Activated CD4-positive, alpha-beta T cell treated with anti-CD3 and anti-CD28 coated beads for 36 hours (primary cell): ENCODE results near the gene RDH12. TPM values are rescaled to one million over a fixed set of nuclear protein-coding genes. Genes with fewer than 3 reads are reported as not detected.

Source experiments
- ATAC-seq: fragments of 200-7000 bp; cut with Tn5 transposase; one replicate; pipeline ENCODE4 v1.10.0; 2021; ENCODE audit warnings: mild to moderate bottlenecking, moderate library complexity
- CTCF ChIA-PET: fragments of 350-600 bp; sonication (Branson Sonifier 250); formaldehyde crosslinking; loops from one replicate; lab custom pipeline; 2021; ENCODE audit warnings: antibody characterized with exemption; lab: Charles Lee
- POLR2A ChIA-PET: fragments of 350-600 bp; sonication (Branson Sonifier 250); formaldehyde crosslinking; loops from one replicate; lab custom pipeline; 2021; ENCODE audit warnings: antibody characterized with exemption, inconsistent platforms; lab: Charles Lee
- DNase-seq: peaks from one replicate; pipeline ENCODE4 v3.0.0-alpha.2; 2020
- H3K27ac Mint-ChIP-seq: one replicate; pipeline ENCODE4 v1.8.0; 2021; ENCODE audit warnings: mixed read lengths
- H3K27me3 Mint-ChIP-seq: one replicate; pipeline ENCODE4 v1.8.0; 2021; ENCODE audit warnings: mixed read lengths
- H3K36me3 Mint-ChIP-seq: one replicate; pipeline ENCODE4 v1.8.0; 2021; ENCODE audit warnings: low read depth, mixed read lengths
- H3K4me1 Mint-ChIP-seq: one replicate; pipeline ENCODE4 v1.8.0; 2021; ENCODE audit warnings: mixed read lengths
- H3K4me3 Mint-ChIP-seq: one replicate; pipeline ENCODE4 v1.8.0; 2021; ENCODE audit warnings: mild to moderate bottlenecking, moderate library complexity, mixed read lengths
- H3K9me3 Mint-ChIP-seq: one replicate; pipeline ENCODE4 v1.8.0; 2021; ENCODE audit warnings: low read depth, mixed read lengths
- intact Hi-C, 2 experiments: fragments of 100-400 bp; cut with DNase I in 1 of 2; cut with micrococcal nuclease in 1 of 2; formaldehyde crosslinking; loops; one replicate each; pipeline versions ENCODE4 v1.14.2 to v1.15.1; 2022 to 2024; cut with DNase I, micrococcal nuclease
- total RNA-seq, 2 experiments: library from RNA; stranded (reverse); gene quantifications; one replicate each; pipeline ENCODE4 v1.2.3, GENCODE V29; 2021

RDH12 gene
- total RNA-seq, 2 experiments from 2014 or later: not detected

GRCh38 chr14:67738740-67739504, 37.2 kb downstream of the RDH12 start:
- POLR2A ChIA-PET: no interaction called here
- no peaks in the 10 kb centered on the region for H3K36me3 Mint-ChIP-seq
- ATAC-seq (peak; percentile 36), DNase-seq (peak; percentile 22)
- no peaks in the 10 kb centered on the region for H3K9me3 Mint-ChIP-seq
- intact Hi-C loops: no loop called here
- H3K4me1 Mint-ChIP-seq: no peaks in the 10 kb centered on the region
- no peak overlapping the region for H3K4me3 Mint-ChIP-seq
- no peaks in the 10 kb centered on the region for H3K27me3 Mint-ChIP-seq
- CTCF ChIA-PET: no interaction called here
- no peak overlapping the region for H3K27ac Mint-ChIP-seq

DNA sequence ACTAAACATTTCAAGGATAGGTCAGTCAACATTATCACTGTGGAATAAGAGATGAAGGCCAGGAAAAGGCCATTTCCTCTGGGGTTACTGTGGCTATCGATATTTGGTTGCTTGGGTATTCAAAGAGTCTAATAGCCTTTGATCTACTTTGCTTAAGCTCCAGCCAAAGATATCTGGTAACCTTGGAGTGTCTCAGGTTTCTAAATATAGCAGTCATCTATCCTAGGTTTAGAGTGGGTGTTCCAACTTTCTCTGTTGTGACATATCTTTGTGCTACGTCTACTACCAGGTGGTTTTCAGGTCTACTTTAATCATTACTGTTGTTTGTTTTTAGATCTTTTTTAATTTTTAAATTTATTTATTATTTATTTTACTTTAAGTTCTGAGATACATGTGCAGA, 42.4 kb downstream of the RDH12 start:
- H3K27ac Mint-ChIP-seq: no peak overlapping the region
- no peaks in the 10 kb centered on the region for H3K27me3 Mint-ChIP-seq
- peaks cover 17% of the 10 kb centered on the region for H3K4me1 Mint-ChIP-seq
- H3K4me3 Mint-ChIP-seq: no peak overlapping the region
- no peak for ATAC-seq
- H3K9me3 Mint-ChIP-seq: peaks cover 3% of the 10 kb centered on the region
- ChIA-PET POLR2A (interaction anchor here (0.6 kb wide), 1 partner anchor 39 kb away, joined by 3 read pairs; no protein-coding TSS in a partner anchor), CTCF (no interaction called here)
- H3K36me3 Mint-ChIP-seq: peaks cover 18% of the 10 kb centered on the region
- intact Hi-C loops: no loop called here
- no peak for DNase-seq

- no peak overlapping the region for H3K4me3 Mint-ChIP-seq
- H3K36me3 Mint-ChIP-seq: peaks cover 39% of the 10 kb centered on the region
- H3K27ac Mint-ChIP-seq: peak overlapping the region; percentile 60
- ChIA-PET CTCF (interaction anchor here (1.4 kb wide), 1 partner anchor 322 kb away, joined by 3 read pairs; no protein-coding TSS in a partner anchor), POLR2A (no interaction called here)
- DNase-seq (peak; percentile 54), ATAC-seq (peak; percentile 98)
- no peaks in the 10 kb centered on the region for H3K27me3 Mint-ChIP-seq
- intact Hi-C loops: no loop called here
- peaks cover 3% of the 10 kb centered on the region for H3K9me3 Mint-ChIP-seq
- peaks cover 17% of the 10 kb centered on the region for H3K4me1 Mint-ChIP-seq
Measured at GRCh38 chr14:67746927-67747326, 45.2 kb downstream of the RDH12 start.

DNA sequence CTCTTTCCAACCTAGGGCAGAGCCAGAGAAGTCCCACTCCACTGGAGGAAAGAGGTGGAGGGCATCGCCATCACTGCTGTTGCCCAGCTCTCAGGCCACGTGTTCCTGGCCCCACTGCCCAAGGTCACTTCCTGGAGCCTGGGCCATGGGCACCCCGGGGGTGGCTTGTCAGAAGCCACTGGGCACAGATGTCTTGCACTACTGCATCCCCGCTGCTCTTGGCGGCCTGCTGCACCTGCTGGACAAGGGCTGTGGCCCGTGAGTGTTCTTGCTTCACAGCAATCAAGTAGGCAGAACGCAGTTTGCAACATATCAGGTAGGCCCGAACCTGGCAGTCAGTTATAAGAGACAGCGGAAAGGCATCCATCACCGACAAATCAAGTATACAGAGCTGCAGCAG, 46.6 kb downstream of the RDH12 start:
- intact Hi-C loops: no loop called here
- Mint-ChIP-seq H3K9me3 (peaks cover 3% of the 10 kb centered on the region), H3K36me3 (peaks cover 49% of the 10 kb centered on the region), H3K4me1 (peaks cover 17% of the 10 kb centered on the region), H3K27ac (no peak overlapping the region), H3K27me3 (no peaks in the 10 kb centered on the region), H3K4me3 (no peak overlapping the region)
- DNase-seq (no peak), ATAC-seq (no peak)
- ChIA-PET POLR2A (no interaction called here), CTCF (no interaction called here)

DNA sequence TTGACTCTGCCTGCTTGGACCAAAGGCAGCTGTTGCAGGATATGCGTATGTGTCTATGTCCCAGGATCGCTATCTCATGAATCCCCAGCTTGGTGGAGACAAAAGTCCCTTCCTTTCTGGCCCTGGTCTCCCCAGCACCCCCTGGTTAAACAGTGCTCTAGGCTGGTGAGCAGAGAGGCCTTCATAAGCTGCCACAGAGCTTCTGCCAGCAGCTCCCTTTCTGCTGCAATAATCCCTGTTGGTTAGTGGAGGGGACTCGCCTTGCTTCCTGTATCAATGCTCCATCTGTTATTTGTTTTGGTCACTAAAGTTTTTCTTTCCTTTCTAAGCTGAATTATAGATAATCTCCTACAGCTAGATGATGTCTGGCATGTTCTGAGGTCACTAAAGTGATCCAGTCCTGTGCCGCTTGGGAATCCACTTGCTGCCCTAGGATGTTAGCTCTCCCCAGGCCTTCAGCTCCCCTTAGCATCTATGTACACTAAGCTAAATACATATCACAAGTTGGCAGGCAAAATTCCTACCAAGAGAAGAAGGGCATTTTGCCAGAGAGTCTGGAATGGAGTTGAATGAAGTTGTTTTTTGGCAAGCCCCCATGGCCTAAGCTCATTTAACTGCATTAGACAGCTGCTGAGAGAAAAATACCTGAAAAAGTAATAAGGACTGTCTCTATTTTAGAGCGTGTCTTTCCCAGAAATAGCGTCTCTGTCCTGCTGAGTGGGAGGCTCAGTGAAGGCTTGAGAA, 47.8 kb downstream of the RDH12 start:
- H3K36me3 Mint-ChIP-seq: peaks cover 60% of the 10 kb centered on the region
- no peaks in the 10 kb centered on the region for H3K27me3 Mint-ChIP-seq
- POLR2A ChIA-PET: no interaction called here
- DNase-seq (no peak), ATAC-seq (no peak)
- H3K4me3 Mint-ChIP-seq: no peak overlapping the region
- H3K27ac Mint-ChIP-seq: no peak overlapping the region
- H3K9me3 Mint-ChIP-seq: peaks cover under 1% of the 10 kb centered on the region
- peaks cover 17% of the 10 kb centered on the region for H3K4me1 Mint-ChIP-seq
- CTCF ChIA-PET: interaction anchor here (1.1 kb wide), 1 partner anchor 101 kb away, joined by 3 read pairs; no protein-coding TSS in a partner anchor
- intact Hi-C loops: no loop called here

- DNase-seq (no peak), ATAC-seq (no peak)
- ChIA-PET POLR2A (no interaction called here), CTCF (no interaction called here)
- Mint-ChIP-seq H3K9me3 (no peaks in the 10 kb centered on the region), H3K27ac (no peak overlapping the region), H3K27me3 (no peaks in the 10 kb centered on the region), H3K4me1 (no peaks in the 10 kb centered on the region), H3K36me3 (peaks cover 36% of the 10 kb centered on the region), H3K4me3 (no peak overlapping the region)
- intact Hi-C loops: no loop called here
Measured at GRCh38 chr14:67756496-67756895, 54.8 kb downstream of the RDH12 start.

DNA sequence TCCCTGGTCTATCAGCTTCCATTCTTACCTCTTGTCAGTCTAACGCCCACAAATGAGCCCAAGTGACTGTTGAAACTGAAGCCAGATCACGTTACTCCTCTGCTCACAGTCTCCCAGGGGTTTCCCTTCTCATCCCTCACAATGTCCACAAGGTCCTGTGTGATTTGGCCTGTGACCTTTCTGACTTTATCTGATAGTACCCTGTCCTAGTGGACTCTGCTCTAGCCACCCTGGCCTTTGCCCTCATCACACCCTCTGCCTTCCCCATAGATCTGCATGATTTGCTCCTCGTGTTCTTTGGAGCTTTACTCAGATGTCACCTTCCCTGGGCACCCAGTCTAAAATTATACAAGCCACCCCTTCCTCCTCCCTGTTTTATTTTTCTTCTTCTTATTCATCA, 55.5 kb downstream of the RDH12 start:
- Mint-ChIP-seq H3K36me3 (peaks cover 30% of the 10 kb centered on the region), H3K9me3 (no peaks in the 10 kb centered on the region), H3K27me3 (no peaks in the 10 kb centered on the region), H3K4me1 (no peaks in the 10 kb centered on the region), H3K4me3 (no peak overlapping the region), H3K27ac (no peak overlapping the region)
- DNase-seq: no peak
- ATAC-seq: no peak
- ChIA-PET CTCF (interaction anchor here (0.6 kb wide), 1 partner anchor 172 kb away, joined by 4 read pairs; no protein-coding TSS in a partner anchor), POLR2A (no interaction called here)
- intact Hi-C loops: no loop called here

- Mint-ChIP-seq H3K4me1 (no peaks in the 10 kb centered on the region), H3K27me3 (no peaks in the 10 kb centered on the region), H3K4me3 (no peak overlapping the region), H3K9me3 (no peaks in the 10 kb centered on the region), H3K36me3 (peaks cover 10% of the 10 kb centered on the region), H3K27ac (no peak overlapping the region)
- CTCF ChIA-PET: no interaction called here
- intact Hi-C loops: no loop called here
- POLR2A ChIA-PET: interaction anchor here (0.6 kb wide), 1 partner anchor 248 kb away, joined by 4 read pairs; no protein-coding TSS in a partner anchor
- DNase-seq (no peak), ATAC-seq (no peak)
Measured at GRCh38 chr14:67759916-67760315, 58.2 kb downstream of the RDH12 start.

GRCh38 chr14:67762051-67762450, 60.4 kb downstream of the RDH12 start:
- intact Hi-C loops: no loop called here
- ChIA-PET POLR2A (interaction anchor here (0.7 kb wide), 1 partner anchor 19 kb away, joined by 3 read pairs; no protein-coding TSS in a partner anchor), CTCF (interaction anchor here (0.7 kb wide), 1 partner anchor 181 kb away, joined by 4 read pairs; no protein-coding TSS in a partner anchor)
- H3K36me3 Mint-ChIP-seq: peaks cover 10% of the 10 kb centered on the region
- no peak for ATAC-seq
- no peak overlapping the region for H3K4me3 Mint-ChIP-seq
- H3K27me3 Mint-ChIP-seq: no peaks in the 10 kb centered on the region
- DNase-seq: no peak
- H3K9me3 Mint-ChIP-seq: no peaks in the 10 kb centered on the region
- H3K27ac Mint-ChIP-seq: no peak overlapping the region
- H3K4me1 Mint-ChIP-seq: no peaks in the 10 kb centered on the region

DNA sequence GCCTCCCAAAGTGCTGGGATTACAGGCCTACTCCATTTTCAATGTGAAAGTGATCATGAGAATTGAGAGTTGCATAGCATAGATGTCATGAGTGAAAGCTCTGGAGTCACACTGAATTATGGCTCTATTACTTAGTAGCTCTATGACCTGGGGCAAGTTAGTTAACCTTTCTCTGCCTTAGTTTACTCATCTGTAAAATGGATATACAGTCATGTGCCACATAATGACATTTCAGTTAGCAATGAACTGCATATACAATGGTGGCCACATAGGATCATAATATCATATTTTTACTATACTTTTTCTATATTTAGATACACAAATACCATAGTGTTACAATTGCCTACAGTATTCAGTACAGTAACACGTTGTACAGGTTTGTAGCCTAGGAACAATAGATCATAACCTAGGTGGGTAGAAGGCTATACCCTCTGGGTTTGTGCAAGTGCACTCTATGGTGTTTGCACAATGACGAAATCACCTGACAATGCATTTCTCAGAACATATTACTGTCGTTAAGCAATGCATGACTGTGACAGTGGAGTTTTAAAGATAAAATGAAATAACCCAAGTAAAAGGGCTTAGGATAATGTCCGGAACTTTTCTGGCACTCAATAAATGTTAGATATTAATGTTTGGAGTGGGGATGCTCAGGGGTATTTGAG, 61.6 kb downstream of the RDH12 start:
- Mint-ChIP-seq H3K27me3 (no peaks in the 10 kb centered on the region), H3K4me3 (no peak overlapping the region), H3K36me3 (peaks cover 8% of the 10 kb centered on the region), H3K4me1 (no peaks in the 10 kb centered on the region), H3K9me3 (no peaks in the 10 kb centered on the region), H3K27ac (no peak overlapping the region)
- intact Hi-C loops: no loop called here
- DNase-seq (no peak), ATAC-seq (no peak)
- ChIA-PET CTCF (no interaction called here), POLR2A (no interaction called here)

- POLR2A ChIA-PET: no interaction called here
- H3K4me3 Mint-ChIP-seq: no peak overlapping the region
- DNase-seq (no peak), ATAC-seq (no peak)
- CTCF ChIA-PET: no interaction called here
- H3K9me3 Mint-ChIP-seq: no peaks in the 10 kb centered on the region
- peaks cover 18% of the 10 kb centered on the region for H3K36me3 Mint-ChIP-seq
- H3K27ac Mint-ChIP-seq: no peak overlapping the region
- no peaks in the 10 kb centered on the region for H3K27me3 Mint-ChIP-seq
- intact Hi-C loops: no loop called here
- H3K4me1 Mint-ChIP-seq: no peaks in the 10 kb centered on the region
Measured at GRCh38 chr14:67764496-67764895, 62.8 kb downstream of the RDH12 start.
